A549 (cell line): ENCODE results near the gene TMEM145. TPM values are rescaled to one million over a fixed set of nuclear protein-coding genes. Genes with fewer than 3 reads are reported as not detected.

ENCODE experiments used
- ATAC-seq, 2 experiments: fragments of 200-7000 bp in 1 of 2; fragments of >200 bp in 1 of 2; cut with Nextera tagmentation in 1 of 2; cut with Tn5 transposase in 1 of 2; 3 replicates each; pipeline versions ENCODE4 v1.8.0 to v1.9.1; 2018 to 2020; ENCODE audit warnings: mild to moderate bottlenecking in 1 of 2, moderate library complexity in 1 of 2
- CTCF ChIA-PET: fragments of 300-600 bp; sonication (Branson Sonifier 250); formaldehyde crosslinking; extraction: SDS; loops from one replicate; lab custom pipeline; 2021; ENCODE audit warnings: antibody characterized with exemption, inconsistent platforms; lab: Yijun Ruan, JAX
- POLR2A ChIA-PET: fragments of 350-600 bp; formaldehyde crosslinking; extraction: SDS; loops from one replicate; lab custom pipeline; 2021; ENCODE audit warnings: antibody characterized with exemption, inconsistent platforms; lab: Yijun Ruan, JAX
- DNase-seq, 2 experiments: peaks; one replicate each; pipeline versions ENCODE4 v3.0.0 to v3.0.0-alpha.2; 2011 to 2016; ENCODE audit warnings: low read depth in 1 of 2, low spot score in 1 of 2
- FAIRE-seq: peaks from 2 replicates; lab custom pipeline; 2011; peaks lifted over from hg19 to GRCh38; lab: Jason Lieb, UNC
- H3K27ac ChIP-seq, 2 experiments: fragments of >200 bp; sonication (Bioruptor Twin); formaldehyde crosslinking; 3 replicates each; pipeline ENCODE4 v1.5.1; 2016 to 2017
- H3K4me1 ChIP-seq: fragments of >200 bp; sonication (Bioruptor Twin); formaldehyde crosslinking; 3 replicates; pipeline ENCODE4 v1.6.1; 2016
- H3K4me2 ChIP-seq: fragments of >200 bp; sonication (Bioruptor Twin); formaldehyde crosslinking; 3 replicates; pipeline ENCODE4 v1.6.1; 2016
- H3K4me3 ChIP-seq: fragments of >200 bp; sonication (Bioruptor Twin); formaldehyde crosslinking; 3 replicates; pipeline ENCODE4 v1.5.1; 2016
- H3K9me3 ChIP-seq: fragments of >200 bp; sonication (Bioruptor Twin); formaldehyde crosslinking; 3 replicates; pipeline ENCODE4 v1.6.1; 2016
- BHLHE40 ChIP-seq: IDR thresholded peaks from 2 replicates; pipeline ENCODE4 v1.6.1; 2012; ENCODE audit warnings: low read depth, low read length, inconsistent platforms
- CEBPB ChIP-seq, 2 experiments: fragments of >200 bp in 1 of 2; sonication (Bioruptor Twin) in 1 of 2; formaldehyde crosslinking in 1 of 2; IDR thresholded peaks; 2 replicates each; pipeline ENCODE4 v1.6.1; 2012 to 2016
- CHD2 ChIP-seq: fragments of 150-350 bp; IDR thresholded peaks from 2 replicates; pipeline ENCODE4 v1.6.1; 2014; ENCODE audit warnings: low read length; ENCODE audit not compliant: partially characterized antibody
- CHD4 ChIP-seq: fragments of 200-600 bp; sonication (generic); IDR thresholded peaks from 2 replicates; pipeline ENCODE4 v1.6.1; 2016; ENCODE audit warnings: antibody characterized with exemption, mild to moderate bottlenecking, borderline replicate concordance
- ESRRA ChIP-seq: fragments of 150-350 bp; IDR thresholded peaks from 2 replicates; pipeline ENCODE4 v1.6.1; 2014; ENCODE audit warnings: mild to moderate bottlenecking, low read length, borderline replicate concordance
- FOSB ChIP-seq: fragments of 250-450 bp; sonication (Bioruptor Pico); IDR thresholded peaks from 2 replicates; pipeline ENCODE4 v1.5.0; 2020; ENCODE audit warnings: mild to moderate bottlenecking, moderate library complexity
- FOSL2 ChIP-seq, 2 experiments: fragments of 450-650 bp in 1 of 2; fragments of >200 bp in 1 of 2; sonication (Bioruptor Twin) in 1 of 2; formaldehyde crosslinking; IDR thresholded peaks; 2 replicates each; pipeline versions ENCODE4 v1.5.0 to v1.6.1; 2016 to 2020; ENCODE audit warnings: mild to moderate bottlenecking in 1 of 2, moderate library complexity in 1 of 2
- HDAC2 ChIP-seq: fragments of 200-600 bp; sonication (generic); IDR thresholded peaks from 2 replicates; pipeline ENCODE4 v1.6.1; 2016
- HOXB5 ChIP-seq: fragments of 250-450 bp; sonication (Bioruptor Pico); IDR thresholded peaks from 2 replicates; pipeline ENCODE4 v1.5.0; 2020; ENCODE audit warnings: mild to moderate bottlenecking, moderate library complexity
- JUN ChIP-seq, 2 experiments: fragments of >200 bp; sonication (Bioruptor Twin); formaldehyde crosslinking; IDR thresholded peaks; 2 replicates in 1 of 2; 3 replicates in 1 of 2; pipeline ENCODE4 v1.6.1; 2016 to 2017
- KDM1A ChIP-seq: fragments of 200-600 bp; sonication (generic); IDR thresholded peaks from 2 replicates; pipeline ENCODE4 v1.6.1; 2016; ENCODE audit warnings: low read depth, mild to moderate bottlenecking
- MAZ ChIP-seq: fragments of 150-350 bp; IDR thresholded peaks from 2 replicates; pipeline ENCODE4 v1.6.1; 2014; ENCODE audit warnings: antibody characterized with exemption, low read depth, low read length, borderline replicate concordance
- NPAS2 ChIP-seq: fragments of 250-450 bp; sonication (Bioruptor Pico); IDR thresholded peaks from 2 replicates; pipeline ENCODE4 v1.8.0; 2022; ENCODE audit warnings: mild to moderate bottlenecking, moderate library complexity, borderline replicate concordance
- POLR2AphosphoS2 ChIP-seq: conservative IDR thresholded peaks from 2 replicates; pipeline ENCODE4 v1.6.1; 2012; ENCODE audit warnings: low read length, improper control_type of control experiment, inconsistent platforms
- RAD21 ChIP-seq, 2 experiments: fragments of >200 bp in 1 of 2; sonication (Bioruptor Twin) in 1 of 2; formaldehyde crosslinking in 1 of 2; IDR thresholded peaks in 1 of 2; conservative IDR thresholded peaks in 1 of 2; 2 replicates in 1 of 2; 3 replicates in 1 of 2; pipeline ENCODE4 v1.6.1; 2012 to 2018; ENCODE audit warnings: inconsistent platforms in 1 of 2
- RCOR1 ChIP-seq: fragments of 150-350 bp; IDR thresholded peaks from 2 replicates; pipeline ENCODE4 v1.6.1; 2014; ENCODE audit warnings: antibody characterized with exemption, low read length, low read depth
- SMC3 ChIP-seq: fragments of >200 bp; sonication (Bioruptor Twin); formaldehyde crosslinking; IDR thresholded peaks from 3 replicates; pipeline ENCODE4 v1.6.1; 2018; ENCODE audit warnings: inconsistent platforms
- SREBF2 ChIP-seq: fragments of 450-650 bp; IDR thresholded peaks from 2 replicates; pipeline ENCODE4 v1.6.1; 2014; ENCODE audit warnings: mild to moderate bottlenecking, moderate library complexity
- ZFP36 ChIP-seq: fragments of 450-650 bp; IDR thresholded peaks from 2 replicates; pipeline ENCODE4 v1.6.1; 2014; ENCODE audit warnings: borderline replicate concordance; ENCODE audit not compliant: partially characterized antibody
- ZNF302 ChIP-seq: fragments of 250-450 bp; sonication (Bioruptor Pico); IDR thresholded peaks from 2 replicates; pipeline ENCODE4 v1.9.0; 2021; ENCODE audit warnings: inconsistent platforms, mild to moderate bottlenecking, moderate library complexity
- WGBS: methylation state at CpG from one replicate; pipeline ENCODE4 v1.1.6; 2017; ENCODE audit errors: missing lambda C conversion rate; 5-methylcytosine and 5-hydroxymethylcytosine counted together
- polyA plus RNA-seq, 4 experiments: library from polyadenylated mRNA; depleted of rRNA in 3 of 4; stranded (reverse); fragments of >200 nt; fragmentation: RNase III in 1 of 4; extraction: RNeasy Plus Mini Kit Qiagen cat#74134 plus additional on column Dnase treatment in 1 of 4; gene quantifications; 2 replicates in 3 of 4; 3 replicates in 1 of 4; pipeline ENCODE4 v1.2.3, GENCODE V29; 2011 to 2017
- TF ChIP-seq, protein P1 (sequence below): fragments of >200 bp; sonication (Bioruptor Twin); formaldehyde crosslinking; IDR thresholded peaks from 3 replicates; pipeline ENCODE4 v1.5.1; 2016
- TF ChIP-seq, protein P2 (sequence below): IDR thresholded peaks from 2 replicates; pipeline ENCODE4 v1.6.1; 2012; ENCODE audit warnings: low read depth, borderline replicate concordance
- TF ChIP-seq, protein P3 (sequence below): fragments of >200 bp; sonication (Bioruptor Twin); formaldehyde crosslinking; IDR thresholded peaks from 3 replicates; pipeline ENCODE4 v1.6.1; 2016
- TF ChIP-seq, protein P4 (sequence below): IDR thresholded peaks from 2 replicates; pipeline ENCODE4 v1.6.1; 2012
- TF ChIP-seq, protein P5 (sequence below): IDR thresholded peaks from 2 replicates; pipeline ENCODE4 v1.6.1; 2012

The TMEM145 gene
- polyA plus RNA-seq, 2 of the 4 experiments (the other 2 are of a cell fraction) = 0.71 to 3.6 TPM

DNA sequence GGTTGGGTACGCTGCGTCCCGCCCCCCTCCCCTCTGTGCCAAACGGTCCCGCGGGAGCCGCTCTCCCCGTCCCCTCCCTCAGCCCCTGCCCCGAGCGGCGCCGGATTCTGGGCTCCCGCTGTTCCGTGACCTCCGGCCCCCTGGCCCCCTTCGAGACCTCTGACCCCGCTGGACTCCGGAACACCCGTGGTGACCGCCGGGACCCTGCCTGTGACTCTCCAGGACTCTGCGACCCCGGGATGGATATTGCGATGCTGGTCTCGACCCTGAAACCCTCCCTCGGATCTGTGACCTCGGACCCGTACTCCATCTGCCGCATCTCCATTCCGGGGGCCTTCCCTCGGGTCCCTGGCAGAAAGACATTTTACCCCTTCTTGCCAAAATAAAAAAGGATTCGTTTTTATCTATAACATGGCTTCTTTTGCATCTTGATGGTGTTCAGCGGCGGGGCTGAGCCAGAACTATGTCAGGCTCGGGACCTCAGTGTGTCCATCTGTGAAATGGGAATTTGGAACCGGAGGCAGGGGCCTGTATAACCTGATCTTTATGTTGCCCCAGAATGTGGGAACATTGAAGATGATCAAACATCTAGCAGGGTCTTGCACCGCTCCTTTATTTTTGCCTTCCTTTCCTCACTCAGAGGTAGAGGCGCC lies 11.7 kb downstream of the TMEM145 start:
- ATAC-seq (no peak; a peak in 2 of 6 replicates), DNase-seq (no peak), FAIRE-seq (no peak)
- no peaks in the 10 kb centered on the region for H3K9me3 ChIP-seq
- peak overlapping the region; percentile 75 for H3K4me3 ChIP-seq
- 5% methylated on average over 28 of the region's 38 CpGs for WGBS
- peaks cover 19% of the 10 kb centered on the region; the same call in 2 of the 3 replicates for H3K4me1 ChIP-seq
- no peak for TF ChIP-seq FOSL2 (IDR thresholded peaks at IDR 0.05)
- peak; percentile 33; the same call in 1 of the 2 replicates for TF ChIP-seq FOSL2 (CRISPR knock-in tag; IDR thresholded peaks at IDR 0.05)
- 0 out of 2 replicates have a peak, but pooled peaks have one; percentile 5 for TF ChIP-seq BHLHE40
- TF ChIP-seq RAD21 (conservative IDR thresholded peaks at IDR 0.05 in 1 of 2, IDR thresholded peaks at IDR 0.05 in 1 of 2) = peak; percentile 91; a peak in 4 of 5 replicates
- TF ChIP-seq KDM1A = peak; percentile 95
- TF ChIP-seq, protein P1, sequence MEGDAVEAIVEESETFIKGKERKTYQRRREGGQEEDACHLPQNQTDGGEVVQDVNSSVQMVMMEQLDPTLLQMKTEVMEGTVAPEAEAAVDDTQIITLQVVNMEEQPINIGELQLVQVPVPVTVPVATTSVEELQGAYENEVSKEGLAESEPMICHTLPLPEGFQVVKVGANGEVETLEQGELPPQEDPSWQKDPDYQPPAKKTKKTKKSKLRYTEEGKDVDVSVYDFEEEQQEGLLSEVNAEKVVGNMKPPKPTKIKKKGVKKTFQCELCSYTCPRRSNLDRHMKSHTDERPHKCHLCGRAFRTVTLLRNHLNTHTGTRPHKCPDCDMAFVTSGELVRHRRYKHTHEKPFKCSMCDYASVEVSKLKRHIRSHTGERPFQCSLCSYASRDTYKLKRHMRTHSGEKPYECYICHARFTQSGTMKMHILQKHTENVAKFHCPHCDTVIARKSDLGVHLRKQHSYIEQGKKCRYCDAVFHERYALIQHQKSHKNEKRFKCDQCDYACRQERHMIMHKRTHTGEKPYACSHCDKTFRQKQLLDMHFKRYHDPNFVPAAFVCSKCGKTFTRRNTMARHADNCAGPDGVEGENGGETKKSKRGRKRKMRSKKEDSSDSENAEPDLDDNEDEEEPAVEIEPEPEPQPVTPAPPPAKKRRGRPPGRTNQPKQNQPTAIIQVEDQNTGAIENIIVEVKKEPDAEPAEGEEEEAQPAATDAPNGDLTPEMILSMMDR = peak; percentile 100
- peak; percentile 62; the same call in 1 of the 2 replicates for TF ChIP-seq ESRRA
- TF ChIP-seq HOXB5 (CRISPR knock-in tag) = no peak
- TF ChIP-seq POLR2AphosphoS2 = no peak
- TF ChIP-seq CHD2 = no peak
- TF ChIP-seq, protein P2, sequence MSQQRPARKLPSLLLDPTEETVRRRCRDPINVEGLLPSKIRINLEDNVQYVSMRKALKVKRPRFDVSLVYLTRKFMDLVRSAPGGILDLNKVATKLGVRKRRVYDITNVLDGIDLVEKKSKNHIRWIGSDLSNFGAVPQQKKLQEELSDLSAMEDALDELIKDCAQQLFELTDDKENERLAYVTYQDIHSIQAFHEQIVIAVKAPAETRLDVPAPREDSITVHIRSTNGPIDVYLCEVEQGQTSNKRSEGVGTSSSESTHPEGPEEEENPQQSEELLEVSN = peak; percentile 70; the same call in 1 of the 2 replicates
- peak; percentile 97; the same call in 1 of the 2 replicates for TF ChIP-seq CHD4
- TF ChIP-seq CEBPB (IDR thresholded peaks at IDR 0.05) = 0 out of 4 replicates have a peak, but pooled peaks of 1 of the 2 experiments have one; percentile 50
- TF ChIP-seq MAZ = no peak
- TF ChIP-seq RCOR1 = peak; percentile 84; the same call in 1 of the 2 replicates
- peak; percentile 96 for TF ChIP-seq HDAC2
- peak overlapping the region; percentile 71 to 78 for H3K27ac ChIP-seq
- CTCF ChIA-PET = interaction anchor here (2.0 to 6.3 kb wide), 2 partner anchors 45 to 79 kb away, joined by 6 to 39 read pairs; no protein-coding TSS in a partner anchor
- POLR2A ChIA-PET = no interaction called here
- peak overlapping the region; percentile 91 for H3K4me2 ChIP-seq

DNA sequence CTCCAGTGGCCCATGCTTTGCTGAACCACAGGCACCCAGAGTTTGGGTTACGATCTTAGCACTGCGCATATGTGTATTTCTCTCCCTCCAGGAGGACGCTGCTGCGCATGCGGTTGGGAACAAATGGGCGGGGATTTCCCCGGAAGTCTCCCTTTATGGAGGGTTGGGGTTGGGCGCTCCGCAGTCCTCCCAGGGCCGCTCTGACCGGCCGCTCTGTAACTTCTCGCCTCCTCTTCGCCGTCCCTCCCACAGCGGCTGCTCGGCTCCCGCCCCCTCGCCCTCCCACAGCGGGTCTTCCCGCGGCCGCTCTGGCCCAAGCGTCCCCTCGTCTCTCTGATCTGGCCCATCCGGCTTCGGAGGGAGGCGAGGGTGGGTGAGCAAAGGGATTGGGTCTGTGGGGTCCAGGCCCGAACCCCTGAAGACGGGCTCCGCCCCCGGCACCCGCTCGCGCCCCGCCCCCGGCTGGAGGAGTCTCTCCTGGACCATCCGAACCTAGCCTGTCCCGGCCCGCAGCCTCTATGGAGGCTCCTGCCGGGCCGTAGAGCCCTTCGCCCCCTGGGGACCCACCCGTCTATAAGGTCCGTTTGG lies 12.3 kb downstream of the TMEM145 start, which contains the start of gene MEGF8:
Gene MEGF8, plus strand, starts transcription at position 328 of the 588 bp plus-strand sequence. CDS start 609 bp downstream, outside the sequence.
- POLR2A ChIA-PET = no interaction called here
- peak; percentile 90 to 97 for ATAC-seq
- peak; percentile 76 for TF ChIP-seq ZFP36
- TF ChIP-seq FOSB = no peak
- peak; percentile 85; the same call in 1 of the 2 replicates for TF ChIP-seq MAZ
- TF ChIP-seq, protein P3, sequence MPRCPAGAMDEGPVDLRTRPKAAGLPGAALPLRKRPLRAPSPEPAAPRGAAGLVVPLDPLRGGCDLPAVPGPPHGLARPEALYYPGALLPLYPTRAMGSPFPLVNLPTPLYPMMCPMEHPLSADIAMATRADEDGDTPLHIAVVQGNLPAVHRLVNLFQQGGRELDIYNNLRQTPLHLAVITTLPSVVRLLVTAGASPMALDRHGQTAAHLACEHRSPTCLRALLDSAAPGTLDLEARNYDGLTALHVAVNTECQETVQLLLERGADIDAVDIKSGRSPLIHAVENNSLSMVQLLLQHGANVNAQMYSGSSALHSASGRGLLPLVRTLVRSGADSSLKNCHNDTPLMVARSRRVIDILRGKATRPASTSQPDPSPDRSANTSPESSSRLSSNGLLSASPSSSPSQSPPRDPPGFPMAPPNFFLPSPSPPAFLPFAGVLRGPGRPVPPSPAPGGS = 0 out of 3 replicates have a peak, but pooled peaks have one; percentile 55
- TF ChIP-seq, protein P4, sequence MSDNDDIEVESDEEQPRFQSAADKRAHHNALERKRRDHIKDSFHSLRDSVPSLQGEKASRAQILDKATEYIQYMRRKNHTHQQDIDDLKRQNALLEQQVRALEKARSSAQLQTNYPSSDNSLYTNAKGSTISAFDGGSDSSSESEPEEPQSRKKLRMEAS = peak; percentile 89
- no peak for TF ChIP-seq SREBF2
- TF ChIP-seq KDM1A = no peak
- TF ChIP-seq, protein P5, sequence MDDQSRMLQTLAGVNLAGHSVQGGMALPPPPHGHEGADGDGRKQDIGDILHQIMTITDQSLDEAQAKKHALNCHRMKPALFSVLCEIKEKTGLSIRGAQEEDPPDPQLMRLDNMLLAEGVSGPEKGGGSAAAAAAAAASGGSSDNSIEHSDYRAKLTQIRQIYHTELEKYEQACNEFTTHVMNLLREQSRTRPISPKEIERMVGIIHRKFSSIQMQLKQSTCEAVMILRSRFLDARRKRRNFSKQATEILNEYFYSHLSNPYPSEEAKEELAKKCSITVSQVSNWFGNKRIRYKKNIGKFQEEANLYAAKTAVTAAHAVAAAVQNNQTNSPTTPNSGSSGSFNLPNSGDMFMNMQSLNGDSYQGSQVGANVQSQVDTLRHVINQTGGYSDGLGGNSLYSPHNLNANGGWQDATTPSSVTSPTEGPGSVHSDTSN = peak; percentile 57
- TF ChIP-seq ZNF302 (CRISPR knock-in tag) = no peak
- no peak for TF ChIP-seq NPAS2 (CRISPR knock-in tag)
- TF ChIP-seq JUN (IDR thresholded peaks at IDR 0.05) = peak; percentile 36 to 93; a peak in 3 of 5 replicates
- TF ChIP-seq SMC3 = peak; percentile 94; the same call in 2 of the 3 replicates
- TF ChIP-seq RCOR1 = no peak
- TF ChIP-seq, protein P2 = peak; percentile 46; the same call in 1 of the 2 replicates
- TF ChIP-seq, protein P1 = no peak; the same call in 2 of the 3 replicates

More for the DNA sequence above, 12.3 kb downstream of the TMEM145 start, which contains the start of gene MEGF8:
- WGBS = 2% methylated on average over 44 of the region's 45 CpGs
- FAIRE-seq = peak; percentile 100
- Histone ChIP-seq H3K4me2 (peak within 1 kb of the TSS; percentile 91), H3K27ac (peak within 1 kb of the TSS; percentile 85 to 90), H3K4me1 (peaks cover 19% of the 10 kb centered on the region; the same call in 2 of the 3 replicates), H3K4me3 (peak within 1 kb of the TSS; percentile 75), H3K9me3 (no peaks in the 10 kb centered on the region)
- DNase-seq = peak; percentile 100
- CTCF ChIA-PET = no interaction called here
